GM19043 (cell line): ENCODE results near the gene PLCH1.

Experiments used
- ATAC-seq: cut with Tn5 transposase; IDR thresholded peaks from one replicate; pipeline ENCODE4 v1.9.1; 2021; ENCODE audit warnings: low read depth; ENCODE audit not compliant: unreplicated experiment

PLCH1 gene

DNA sequence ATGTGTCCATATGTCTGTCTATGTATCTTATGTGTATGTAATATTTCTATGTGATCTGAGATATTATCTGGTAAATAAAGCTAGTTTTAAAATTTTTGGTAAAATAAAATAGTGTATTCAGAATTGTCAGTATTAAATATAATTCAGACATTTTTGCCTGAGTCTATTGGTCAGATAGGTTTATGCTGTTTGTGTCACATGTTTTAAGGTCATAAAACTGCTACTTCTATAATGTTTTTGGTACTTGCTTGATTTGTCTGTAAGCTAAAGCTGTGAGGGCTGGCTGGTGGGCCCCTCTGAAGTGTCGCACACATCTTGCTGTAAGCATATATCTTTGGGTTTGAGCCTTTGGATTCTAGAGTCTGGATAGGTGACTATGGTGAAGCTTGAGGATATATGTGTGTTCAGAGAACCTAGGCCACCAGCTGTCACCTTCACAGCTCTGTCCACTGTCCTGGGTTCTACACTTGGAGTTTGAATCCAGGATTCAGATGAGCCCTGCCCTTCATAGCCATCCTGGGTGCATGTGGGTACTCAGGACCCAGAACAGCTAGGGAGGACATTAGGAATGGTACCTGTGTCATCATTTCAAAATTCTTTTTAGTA lies 379.6 kb downstream of the PLCH1 start:
- no peak for ATAC-seq

DNA sequence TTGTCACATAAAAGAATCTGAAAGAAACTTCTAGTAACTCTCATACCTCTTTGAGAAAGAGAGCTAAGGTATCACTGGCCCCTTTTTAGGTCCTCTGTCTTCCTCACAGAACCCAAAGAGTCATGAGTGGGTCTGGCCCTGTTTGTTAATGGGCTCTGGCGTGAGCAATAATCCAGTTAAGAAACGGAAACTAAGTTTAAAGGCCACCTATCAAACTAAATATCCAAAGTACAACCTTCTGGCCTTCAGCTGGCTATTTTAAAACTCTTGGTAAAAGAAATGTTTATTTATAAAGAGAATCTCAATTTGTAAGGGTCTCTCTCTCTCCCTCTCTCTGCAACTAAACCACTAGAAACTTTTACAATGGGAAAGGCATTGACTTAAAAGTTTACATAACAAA lies 380.4 kb downstream of the PLCH1 start:
- no peak for ATAC-seq

- no peak for ATAC-seq
Measured at GRCh38 chr3:155363690-155364070, 381.2 kb downstream of the PLCH1 start.

- ATAC-seq: no peak
Measured at GRCh38 chr3:155362808-155363689, 381.8 kb downstream of the PLCH1 start.

DNA sequence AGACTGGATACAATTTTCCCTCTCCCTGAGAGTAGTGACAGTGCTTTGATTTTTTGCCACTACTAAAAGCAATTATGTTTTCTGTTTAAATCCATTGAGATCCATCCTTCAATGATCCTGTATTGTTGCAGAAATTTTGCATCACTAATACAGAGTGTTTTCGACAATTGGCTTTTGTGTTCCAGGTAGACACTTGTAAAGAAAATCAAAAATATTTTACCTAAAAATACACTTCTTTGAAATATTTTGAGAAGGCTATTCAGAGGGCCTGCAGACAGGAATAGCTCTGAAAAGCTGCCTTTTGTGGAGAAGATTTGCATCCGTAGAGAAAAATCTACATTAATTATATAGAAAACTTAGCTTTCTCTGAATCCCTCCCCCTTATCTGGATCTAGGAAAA lies 384.6 kb downstream of the PLCH1 start:
- ATAC-seq: no peak

DNA sequence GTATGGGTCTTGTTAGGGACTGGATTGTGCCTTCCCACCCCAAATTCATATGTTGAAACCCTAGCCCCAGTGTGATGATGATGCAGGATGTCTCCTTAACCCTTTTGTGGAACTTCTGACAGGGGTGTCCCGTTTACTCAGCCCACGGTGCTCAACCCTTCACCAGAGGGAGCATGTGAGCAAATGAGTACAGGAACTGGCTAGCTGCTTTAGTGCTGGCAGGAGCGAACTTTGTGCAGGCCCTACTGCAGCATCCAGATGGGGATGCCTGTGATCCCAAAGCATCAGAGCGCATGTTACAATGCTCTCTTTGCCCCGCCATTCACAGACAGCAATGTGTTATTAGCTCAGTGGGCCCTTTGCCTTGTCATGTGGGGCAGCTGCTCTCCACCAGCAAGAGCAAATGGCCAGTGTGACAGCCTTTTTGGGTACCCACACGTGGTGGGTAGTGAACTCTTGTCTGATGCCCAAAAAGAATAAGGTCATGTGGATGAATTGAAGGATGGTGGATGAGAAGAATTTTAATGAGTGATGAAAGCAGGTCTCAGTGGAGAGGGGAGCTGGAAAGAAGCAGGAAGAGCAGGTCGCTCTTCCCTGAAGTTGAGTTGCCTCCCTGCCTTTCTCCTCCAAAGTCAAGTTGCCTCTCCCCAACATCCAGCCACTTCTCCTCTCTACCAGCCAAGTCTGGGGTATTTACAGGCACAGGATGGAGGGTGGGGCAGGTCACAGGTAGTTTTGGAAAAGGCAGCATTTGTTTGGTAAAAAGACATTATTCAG lies 388.1 kb downstream of the PLCH1 start:
- ATAC-seq: no peak

GRCh38 chr3:155354658-155355057 lies 390.2 kb downstream of the PLCH1 start:
- ATAC-seq: no peak

- no peak for ATAC-seq
Measured at GRCh38 chr3:155352900-155353490, 391.9 kb downstream of the PLCH1 start.

DNA sequence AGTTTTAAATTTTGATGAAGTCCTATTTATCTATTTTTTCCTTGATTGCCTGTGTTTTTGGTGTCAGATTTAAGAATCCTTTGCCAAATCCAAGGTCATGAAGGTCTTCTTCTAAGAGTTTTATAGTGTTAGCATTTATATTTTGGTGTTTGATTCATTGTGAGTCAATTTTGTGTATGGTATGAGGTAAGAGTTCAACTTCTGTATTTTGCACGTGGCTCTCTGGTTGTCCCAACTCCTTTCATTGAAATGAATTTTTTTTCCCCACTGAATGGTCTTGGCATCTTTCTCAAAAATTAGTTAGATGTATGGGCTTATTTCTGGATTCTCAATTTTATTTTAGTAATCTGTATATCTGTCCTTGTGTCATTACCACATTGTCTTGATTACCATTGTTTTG lies 394.3 kb downstream of the PLCH1 start:
- ATAC-seq: no peak

DNA sequence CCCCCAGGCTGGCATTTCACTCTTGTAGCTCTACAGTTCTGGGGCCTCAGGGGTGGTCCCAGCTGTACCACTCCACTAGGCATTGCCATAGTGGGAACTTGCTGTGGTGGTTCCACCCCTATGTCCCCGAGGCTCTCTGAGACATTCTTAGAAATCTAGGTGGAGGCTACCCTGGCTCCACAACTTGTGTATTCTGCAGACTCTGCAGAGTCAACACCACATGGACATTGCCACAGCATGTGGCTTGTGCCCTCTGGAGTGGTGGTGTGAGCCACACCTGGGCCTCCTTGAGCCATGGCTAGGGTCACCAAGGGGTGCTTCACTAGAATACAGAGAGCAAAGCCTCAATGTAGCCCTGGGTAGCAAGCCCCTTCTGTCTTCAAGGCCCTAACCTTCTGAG lies 397.0 kb downstream of the PLCH1 start:
- ATAC-seq: no peak

DNA sequence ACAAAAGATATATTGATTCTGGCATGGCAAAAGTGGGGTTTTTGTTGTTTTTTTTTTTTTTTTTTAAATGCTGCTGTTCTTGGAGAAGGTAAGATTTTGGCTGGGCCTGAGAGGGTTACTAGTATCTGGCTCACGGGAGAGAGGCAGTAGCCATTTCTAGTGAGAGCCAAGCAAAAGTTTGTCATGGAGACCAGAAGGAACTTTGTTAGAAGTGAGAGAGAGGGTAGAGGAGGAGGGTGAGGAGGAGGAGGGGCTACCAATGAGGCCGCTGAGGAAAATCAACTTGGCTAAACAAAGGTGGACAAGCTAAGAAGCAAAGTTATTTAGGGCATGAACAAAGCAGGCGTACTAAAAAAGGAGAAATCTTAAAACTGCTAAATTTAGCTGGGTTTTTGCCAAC lies 402.5 kb downstream of the PLCH1 start:
- no peak for ATAC-seq

GRCh38 chr3:155339052-155339451 lies 405.8 kb downstream of the PLCH1 start:
- ATAC-seq: no peak

DNA sequence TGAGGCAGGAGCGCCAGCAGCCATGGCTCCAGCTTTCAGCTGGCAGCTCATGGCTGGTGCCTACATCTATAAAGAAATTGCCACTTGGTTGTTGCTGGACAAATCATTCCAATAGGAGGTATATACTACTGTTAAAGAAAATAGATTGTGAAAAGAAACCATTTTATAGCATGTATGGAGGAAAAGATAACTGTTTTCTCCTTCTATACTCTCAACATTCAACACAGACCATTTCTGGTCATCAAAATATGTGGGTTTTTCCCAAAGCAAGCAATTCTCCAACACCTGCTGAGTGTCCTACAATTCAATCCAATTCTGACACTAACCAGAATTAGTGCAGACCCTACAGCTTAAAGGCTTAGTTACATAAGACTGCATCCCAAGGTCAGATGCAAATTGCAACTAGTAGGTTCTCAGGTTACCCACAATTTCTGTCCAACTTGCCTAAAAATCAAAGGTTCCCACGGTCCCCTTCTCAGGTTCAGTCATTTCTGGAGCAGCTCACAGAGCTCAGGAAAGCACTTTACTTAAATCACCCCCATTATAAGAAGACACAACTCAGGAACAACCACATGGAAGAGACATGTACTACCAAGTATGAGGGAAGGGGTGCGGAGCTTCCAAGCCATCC lies 409.0 kb downstream of the PLCH1 start:
- ATAC-seq: no peak

DNA sequence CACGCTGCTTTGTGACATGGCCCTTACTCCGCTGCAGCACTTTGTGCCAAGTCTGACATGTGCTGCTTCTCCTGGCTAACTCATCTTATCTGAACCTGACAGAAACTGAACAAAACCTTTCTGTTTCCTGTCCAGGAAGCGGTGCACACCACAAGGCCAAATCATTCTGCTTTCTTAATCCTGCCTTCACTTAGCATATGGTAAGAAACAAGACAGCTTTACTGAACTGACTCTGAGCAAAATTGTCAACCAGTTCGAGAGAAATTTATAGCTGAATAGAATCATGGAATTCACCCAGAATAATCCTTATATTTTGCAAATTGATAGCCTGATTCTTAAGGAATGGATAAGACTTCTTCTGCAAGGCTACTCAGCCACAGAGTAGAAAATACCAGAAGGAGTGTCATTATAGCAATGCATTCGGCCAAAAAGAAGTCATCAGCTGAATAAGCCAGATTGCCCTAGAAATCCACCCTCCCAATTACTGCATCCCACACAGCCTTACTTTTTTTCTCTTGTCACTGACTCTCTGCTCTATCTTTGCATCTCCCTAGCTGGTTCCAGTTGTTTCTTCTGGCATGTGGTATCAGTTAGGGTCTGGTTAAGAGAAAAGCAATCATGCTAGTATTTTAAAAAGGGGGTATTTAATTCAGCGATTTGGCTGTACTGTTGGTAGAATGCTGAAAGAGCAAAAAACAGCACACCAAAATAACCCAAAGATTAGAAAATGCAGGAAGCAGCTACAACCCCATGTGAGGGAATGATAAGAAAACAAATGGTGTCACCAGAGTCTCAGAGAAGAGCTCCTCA lies 409.8 kb downstream of the PLCH1 start:
- peak; percentile 82 for ATAC-seq

DNA sequence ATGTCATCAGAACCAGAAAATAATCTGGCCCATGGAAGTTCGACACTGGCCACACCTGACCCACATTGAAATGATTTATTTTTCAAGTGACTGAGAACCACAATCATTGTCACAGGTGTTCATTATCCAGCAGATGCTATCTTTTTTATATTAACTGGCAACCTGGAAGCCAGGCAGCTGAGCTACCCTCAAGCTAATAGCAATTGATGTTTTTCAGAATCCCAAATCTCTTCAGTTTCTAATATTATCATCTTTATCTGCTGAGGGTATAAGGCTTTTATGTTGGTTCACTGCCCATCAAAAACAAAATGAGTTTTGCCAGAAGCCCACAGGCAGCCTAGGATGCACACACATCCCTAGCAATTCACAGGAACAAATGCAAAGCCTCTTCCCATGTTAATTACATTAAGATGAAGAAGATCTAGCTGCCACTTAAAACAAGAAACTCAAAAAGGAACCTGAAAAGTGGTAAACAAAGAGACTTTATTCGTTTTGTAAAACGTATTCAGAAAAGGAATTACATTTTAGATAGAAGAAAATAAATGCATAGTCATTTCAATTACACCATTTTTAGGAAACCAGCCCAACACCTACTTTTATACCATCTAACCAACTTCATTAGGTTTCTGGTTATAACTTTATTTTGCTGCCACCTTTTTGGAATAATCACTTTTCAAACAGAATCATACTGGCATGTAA lies 410.5 kb downstream of the PLCH1 start:
- no peak for ATAC-seq

DNA sequence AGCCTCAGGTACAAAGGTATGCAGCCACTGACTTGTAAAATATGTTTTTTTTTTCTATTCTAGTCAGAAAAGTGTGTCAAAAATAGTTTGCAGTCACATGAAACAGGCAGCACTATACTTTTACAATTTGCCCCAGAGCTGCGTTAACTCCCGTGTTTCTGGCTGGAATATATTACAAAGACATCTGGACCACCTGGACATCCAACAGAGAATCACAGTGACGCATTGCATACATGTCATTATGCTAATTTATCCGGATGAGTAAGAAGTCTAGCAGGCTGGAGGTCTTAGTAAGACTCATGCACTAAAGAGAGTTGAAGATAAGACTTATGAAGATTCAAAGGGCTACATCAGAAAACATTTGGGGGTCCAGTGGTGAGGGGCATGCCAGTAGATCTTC lies 412.2 kb downstream of the PLCH1 start:
- no peak for ATAC-seq

DNA sequence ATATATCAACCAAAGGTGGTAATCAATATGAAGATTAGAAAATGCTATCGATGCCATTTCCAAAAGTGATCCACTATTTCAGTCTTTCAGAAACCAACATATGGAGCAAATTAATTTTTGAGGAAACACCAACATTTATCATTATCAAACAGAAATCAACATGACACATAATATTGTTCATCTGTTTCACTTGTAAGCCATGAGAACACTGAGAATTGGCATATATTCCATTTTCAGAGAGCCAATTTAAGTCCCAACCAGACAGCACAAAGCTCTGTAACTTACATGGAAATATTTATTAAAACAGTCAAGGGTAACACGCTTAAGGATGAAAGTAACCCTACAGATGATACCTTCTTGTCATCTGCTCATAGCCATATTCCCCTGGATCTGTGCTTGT lies 413.8 kb downstream of the PLCH1 start:
- ATAC-seq: no peak

DNA sequence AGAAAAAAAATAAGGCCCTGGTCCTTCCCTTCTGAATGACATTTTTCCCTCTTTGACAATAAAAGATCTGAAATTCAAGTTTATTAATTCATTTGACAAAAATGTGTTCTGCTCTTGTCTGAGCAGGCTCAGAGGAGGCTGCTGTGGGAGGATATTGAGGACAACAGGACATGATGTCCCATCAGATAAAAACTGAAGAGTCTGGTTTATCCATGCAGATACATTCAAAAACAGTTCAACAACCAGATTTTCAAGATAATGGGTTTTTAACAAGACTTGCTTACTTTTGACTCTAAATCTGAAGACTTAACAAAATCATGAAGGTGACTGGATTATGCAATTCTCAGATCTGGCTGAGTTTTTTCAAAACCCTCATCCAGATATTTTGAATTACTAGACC lies 414.5 kb downstream of the PLCH1 start:
- ATAC-seq: no peak

DNA sequence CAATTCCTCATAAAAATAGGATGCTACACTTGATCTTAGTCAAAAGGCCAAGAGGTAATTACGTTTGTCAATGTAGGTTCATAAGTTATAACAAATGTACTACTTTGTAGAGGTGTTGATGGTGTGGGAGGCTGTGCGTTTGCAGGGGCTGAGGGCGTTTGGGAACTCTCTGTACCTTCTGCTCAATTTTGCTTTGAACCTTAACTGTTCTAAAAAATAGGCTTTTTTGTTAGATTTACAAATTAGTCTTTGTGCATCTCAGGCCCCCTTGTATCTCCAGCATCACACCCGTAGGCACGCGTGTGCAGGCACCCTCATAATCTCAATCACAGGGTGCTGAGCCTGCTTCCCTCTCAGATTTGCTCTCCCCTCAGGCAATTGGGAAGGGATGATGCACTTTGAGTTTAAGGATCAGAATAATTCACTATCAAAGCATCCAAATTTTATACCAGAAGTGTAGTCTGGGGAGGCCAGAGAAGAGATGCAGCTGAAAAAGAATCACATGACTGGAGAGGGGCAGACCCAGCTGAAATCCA lies 415.3 kb downstream of the PLCH1 start:
- no peak for ATAC-seq
